Heart left ventricle (tissue), 13 donors: ENCODE data around the gene BTBD16.

Experiments used
- CTCF ChIP-seq, 12 donors: fragments of 200-600 bp; sonication (generic) in 4 of 12; IDR thresholded peaks; one replicate each; pipeline versions ENCODE4 v1.5.0 to v1.8.0; 2018 to 2022; ENCODE audit warnings: antibody characterized with exemption in 12 of 12, mild to moderate bottlenecking in 5 of 12
- POLR2A ChIP-seq, 2 donors: fragments of 450-650 bp; IDR thresholded peaks; one replicate each; pipeline ENCODE4 v1.6.1; 2017; ENCODE audit warnings: antibody characterized with exemption in 2 of 2, mild to moderate bottlenecking in 2 of 2, moderate library complexity in 2 of 2
- donor health status: ischemic (EF 13 %, LVEDD 7.1; RV severe dilation, severe dysfunction).
- donor health status: DM: no; HTN: yes; CAD: no.
- donor health status: DM: no; HTN: no; CAD: no.
- donor health status: ischemic (EF 25% LVEDD 6.9; RV normal size, moderate dysfunction).
- donor health status: ischemic (EF 25% LVEDD 5.7; RV mildly dilated, moderate dysfunction).
- donor health status: ischemic (EF 35%, LVEDD 5.7; RV mildly dilated, moderate dysfunction).
- donor health status: nonischemic (EF 11% LVEDD 7.7; RV severe dilation, severe dysfunction).
- donor health status: DM: yes; HTN: yes; CAD: no.
- donor health status: PGD.
- donor health status: ischemic (EF 29% LVEDD 5.4; RV normal size, mild dysfunction).
- donor health status: nonischemic (EF 23%, LVEDD 6.1; RV moderate dilation, normal function).

- TF ChIP-seq CTCF (IDR thresholded peaks at IDR 0.05) (no peak), POLR2A (IDR thresholded peaks at IDR 0.05) (no peak)
Measured at GRCh38 chr10:122291739-122292138, 20.6 kb downstream of the BTBD16 start.
